ENCODE data around the gene COL5A2.

Gene COL5A2

DNA sequence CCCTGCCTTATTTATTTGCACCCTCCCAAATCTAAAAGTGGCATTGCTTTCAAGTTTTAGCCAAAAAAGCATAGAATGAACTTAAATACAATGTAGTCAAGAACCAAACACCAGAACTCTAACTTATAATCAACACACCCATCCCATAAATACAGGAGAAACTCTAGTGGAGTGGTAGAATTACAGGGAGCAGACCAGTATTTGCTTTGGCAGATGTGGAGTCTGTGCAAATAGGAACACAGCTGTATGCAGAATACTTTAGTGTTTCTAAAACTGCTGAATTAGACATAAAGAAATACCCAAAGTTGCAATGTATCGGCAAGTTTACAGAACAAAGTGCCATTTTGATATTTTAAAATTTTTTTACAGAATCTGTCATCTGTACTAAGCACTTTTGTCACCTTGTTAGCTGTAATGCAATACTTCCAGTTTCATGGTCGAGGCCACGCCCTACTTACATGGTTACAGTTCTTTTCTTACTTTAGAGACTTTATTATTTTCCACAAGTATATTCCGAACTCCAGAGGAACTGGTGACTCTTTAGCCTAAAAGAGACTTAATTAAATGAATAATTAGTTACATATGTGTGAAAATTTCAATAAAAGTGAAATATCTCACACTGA, 23.7 kb upstream of the COL5A2 start:
- ChIA-PET POLR2A (no interaction called here), CTCF (no interaction called here)
- no peak for DNase-seq (ENCODE audit: extremely low spot score)
- TF ChIP-seq L3MBTL2 (conservative IDR thresholded peaks at IDR 0.05) (no peak), ARNT (IDR thresholded peaks at IDR 0.05) (no peak), ZNF384 (IDR thresholded peaks at IDR 0.05) (no peak), SUZ12 (IDR thresholded peaks at IDR 0.05) (no peak), FOXM1 (IDR thresholded peaks at IDR 0.05; ENCODE audit: borderline replicate concordance) (no peak), CTBP1 (IDR thresholded peaks at IDR 0.05; ENCODE audit: borderline replicate concordance) (no peak)

DNA sequence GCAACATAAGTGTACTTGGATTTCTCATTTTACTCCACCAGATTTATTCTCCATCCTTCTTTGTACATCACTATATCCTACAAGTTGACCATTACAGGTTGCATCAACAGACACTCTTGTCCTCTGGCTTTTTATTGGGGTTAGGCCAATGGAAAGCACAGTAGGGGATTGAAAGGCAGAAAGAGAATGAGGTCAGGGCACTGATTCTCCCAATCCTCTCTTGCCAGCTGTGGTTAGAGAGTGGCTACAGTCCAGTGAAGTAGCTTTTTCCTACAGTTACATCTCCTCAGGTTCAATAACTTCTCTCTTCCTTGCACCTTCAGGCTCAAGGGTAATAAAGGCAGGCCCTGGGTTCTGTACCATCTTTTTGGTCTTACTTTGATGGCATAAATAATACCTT, 20.2 kb upstream of the COL5A2 start:
- no peak for TF ChIP-seq ARNT (IDR thresholded peaks at IDR 0.05)
- TF ChIP-seq, protein P1, sequence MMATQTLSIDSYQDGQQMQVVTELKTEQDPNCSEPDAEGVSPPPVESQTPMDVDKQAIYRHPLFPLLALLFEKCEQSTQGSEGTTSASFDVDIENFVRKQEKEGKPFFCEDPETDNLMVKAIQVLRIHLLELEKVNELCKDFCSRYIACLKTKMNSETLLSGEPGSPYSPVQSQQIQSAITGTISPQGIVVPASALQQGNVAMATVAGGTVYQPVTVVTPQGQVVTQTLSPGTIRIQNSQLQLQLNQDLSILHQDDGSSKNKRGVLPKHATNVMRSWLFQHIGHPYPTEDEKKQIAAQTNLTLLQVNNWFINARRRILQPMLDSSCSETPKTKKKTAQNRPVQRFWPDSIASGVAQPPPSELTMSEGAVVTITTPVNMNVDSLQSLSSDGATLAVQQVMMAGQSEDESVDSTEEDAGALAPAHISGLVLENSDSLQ (IDR thresholded peaks at IDR 0.05) = no peak
- no peak for TF ChIP-seq LEF1 (IDR thresholded peaks at IDR 0.05; ENCODE audit: borderline replicate concordance)
- no peak for TF ChIP-seq TARDBP (IDR thresholded peaks at IDR 0.05)
- no peak for TF ChIP-seq FOXM1 (IDR thresholded peaks at IDR 0.05; ENCODE audit: borderline replicate concordance)
- no peak for TF ChIP-seq CTBP1 (IDR thresholded peaks at IDR 0.05; ENCODE audit: borderline replicate concordance)
- TF ChIP-seq HDGF (IDR thresholded peaks at IDR 0.05; ENCODE audit: borderline replicate concordance) = no peak
- no peak for TF ChIP-seq SUZ12 (IDR thresholded peaks at IDR 0.05)
- no peak for TF ChIP-seq L3MBTL2 (conservative IDR thresholded peaks at IDR 0.05)
- TF ChIP-seq ELF4 (IDR thresholded peaks at IDR 0.05) = no peak
- TF ChIP-seq FOXA1 (IDR thresholded peaks at IDR 0.05) = no peak
- TF ChIP-seq ZNF384 (IDR thresholded peaks at IDR 0.05) = no peak
- TF ChIP-seq SP1 (IDR thresholded peaks at IDR 0.05) = no peak
- no peak for TF ChIP-seq FOXK2 (IDR thresholded peaks at IDR 0.05)
- ChIA-PET POLR2A (no interaction called here), CTCF (no interaction called here)
- no peak for DNase-seq (ENCODE audit: extremely low spot score)

- POLR2A ChIA-PET = interaction anchor here (1.0 kb wide), 1 partner anchor 29 kb away, joined by 3 read pairs; no protein-coding TSS in a partner anchor
These were observed 13.2 kb upstream of the COL5A2 start for GRCh38 chr2:189192766-189193165.

GRCh38 chr2:189191766-189192165, 12.2 kb upstream of the COL5A2 start:
- DNase-seq (ENCODE audit: extremely low spot score) = no peak
- ChIA-PET POLR2A (interaction anchor here (1.0 kb wide), 1 partner anchor 28 kb away, joined by 3 read pairs; no protein-coding TSS in a partner anchor), CTCF (no interaction called here)
- TF ChIP-seq FOXK2 (IDR thresholded peaks at IDR 0.05) = no peak
- TF ChIP-seq FOXM1 (IDR thresholded peaks at IDR 0.05; ENCODE audit: borderline replicate concordance) = no peak
- TF ChIP-seq, protein P1 (IDR thresholded peaks at IDR 0.05) = no peak
- TF ChIP-seq ZNF384 (IDR thresholded peaks at IDR 0.05) = no peak
- TF ChIP-seq HDGF (IDR thresholded peaks at IDR 0.05; ENCODE audit: borderline replicate concordance) = no peak
- no peak for TF ChIP-seq CTBP1 (IDR thresholded peaks at IDR 0.05; ENCODE audit: borderline replicate concordance)
- TF ChIP-seq NFRKB (IDR thresholded peaks at IDR 0.05) = no peak
- TF ChIP-seq L3MBTL2 (conservative IDR thresholded peaks at IDR 0.05) = no peak
- TF ChIP-seq BHLHE40 (IDR thresholded peaks at IDR 0.05; ENCODE audit: borderline replicate concordance) = no peak
- TF ChIP-seq ELF4 (IDR thresholded peaks at IDR 0.05) = no peak
- no peak for TF ChIP-seq FOXA1 (IDR thresholded peaks at IDR 0.05)
- no peak for TF ChIP-seq SUZ12 (IDR thresholded peaks at IDR 0.05)

More at GRCh38 chr2:189192766-189193165, 13.2 kb upstream of the COL5A2 start:
- TF ChIP-seq BHLHE40 (IDR thresholded peaks at IDR 0.05; ENCODE audit: borderline replicate concordance) (no peak), HDGF (IDR thresholded peaks at IDR 0.05; ENCODE audit: borderline replicate concordance) (no peak), NFRKB (IDR thresholded peaks at IDR 0.05) (no peak), ELF4 (IDR thresholded peaks at IDR 0.05) (no peak), ARNT (IDR thresholded peaks at IDR 0.05) (no peak), FOXM1 (IDR thresholded peaks at IDR 0.05; ENCODE audit: borderline replicate concordance) (no peak), SP1 (IDR thresholded peaks at IDR 0.05) (no peak), ZNF384 (IDR thresholded peaks at IDR 0.05) (no peak), TARDBP (IDR thresholded peaks at IDR 0.05) (no peak), SUZ12 (IDR thresholded peaks at IDR 0.05) (no peak), FOXK2 (IDR thresholded peaks at IDR 0.05) (no peak), FOXA1 (IDR thresholded peaks at IDR 0.05) (no peak)
- TF ChIP-seq, protein P1 (IDR thresholded peaks at IDR 0.05) = no peak
- no peak for DNase-seq (ENCODE audit: extremely low spot score)
- CTCF ChIA-PET = no interaction called here

- ChIA-PET CTCF (no interaction called here), POLR2A (no interaction called here)
- DNase-seq (ENCODE audit: extremely low spot score) = no peak
- TF ChIP-seq ELF4 (IDR thresholded peaks at IDR 0.05) (no peak), CTBP1 (IDR thresholded peaks at IDR 0.05; ENCODE audit: borderline replicate concordance) (no peak), ZNF384 (IDR thresholded peaks at IDR 0.05) (no peak), FOXK2 (IDR thresholded peaks at IDR 0.05) (no peak), NFRKB (IDR thresholded peaks at IDR 0.05) (no peak), ARNT (IDR thresholded peaks at IDR 0.05) (no peak), L3MBTL2 (conservative IDR thresholded peaks at IDR 0.05) (no peak), FOXM1 (IDR thresholded peaks at IDR 0.05; ENCODE audit: borderline replicate concordance) (no peak), SP1 (IDR thresholded peaks at IDR 0.05) (no peak), LEF1 (IDR thresholded peaks at IDR 0.05; ENCODE audit: borderline replicate concordance) (no peak)
- TF ChIP-seq, protein P1 (IDR thresholded peaks at IDR 0.05) = no peak
These were observed 11.1 kb upstream of the COL5A2 start for GRCh38 chr2:189190685-189191084.
